Measurements from ENCODE around the gene CCDC86.

DNA sequence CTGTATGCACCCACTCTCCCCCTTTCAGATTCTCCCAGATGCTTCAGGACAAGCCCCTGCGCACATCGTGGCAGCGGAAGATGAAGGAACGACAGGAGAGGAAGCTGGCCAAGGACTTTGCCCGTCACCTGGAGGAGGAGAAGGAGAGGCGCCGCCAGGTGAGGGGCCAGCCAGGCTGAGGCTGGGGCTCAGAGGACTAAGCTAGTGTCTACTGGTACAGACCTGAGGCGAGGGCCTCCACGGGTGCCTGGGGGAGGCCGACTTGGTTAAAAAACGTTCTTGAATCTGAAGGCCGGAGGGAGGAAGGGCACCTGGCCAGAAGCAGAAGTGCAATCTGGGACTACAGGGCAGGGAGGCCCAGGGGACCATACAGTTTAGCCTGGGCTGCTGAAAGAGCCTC is 6.0 kb downstream of the CCDC86 start:
- TF ChIP-seq CTCF (conservative IDR thresholded peaks at IDR 0.05; ENCODE audit: low read length) (no peak), EZH2phosphoT487 (IDR thresholded peaks at IDR 0.05; ENCODE audit: borderline replicate concordance, low read depth, low read length) (no peak)

All from OCI-LY7 (cell line).